ENCODE data around the gene KRTAP10-8.

GRCh38 chr21:44654576-44655175 is 42.8 kb downstream of the KRTAP10-8 start, which contains the start of gene KRTAP12-4:
- no peak for TF ChIP-seq CTCF (IDR thresholded peaks at IDR 0.05)
- no peak for TF ChIP-seq ZFX (IDR thresholded peaks at IDR 0.05; ENCODE audit: borderline replicate concordance)

All from 22Rv1 (cell line).